Activated CD4-positive, CD25-positive, alpha-beta regulatory T cell treated with anti-CD3 and anti-CD28 coated beads, Interleukin-2, amount 50 U/mL, for 16 hours (primary cell): ENCODE measurements around the gene FOXK1.

Experiments
- DNase-seq: peaks from one replicate; pipeline ENCODE4 v3.0.0-alpha.2; 2020; ENCODE audit warnings: low read depth, low spot score

The FOXK1 gene

DNA sequence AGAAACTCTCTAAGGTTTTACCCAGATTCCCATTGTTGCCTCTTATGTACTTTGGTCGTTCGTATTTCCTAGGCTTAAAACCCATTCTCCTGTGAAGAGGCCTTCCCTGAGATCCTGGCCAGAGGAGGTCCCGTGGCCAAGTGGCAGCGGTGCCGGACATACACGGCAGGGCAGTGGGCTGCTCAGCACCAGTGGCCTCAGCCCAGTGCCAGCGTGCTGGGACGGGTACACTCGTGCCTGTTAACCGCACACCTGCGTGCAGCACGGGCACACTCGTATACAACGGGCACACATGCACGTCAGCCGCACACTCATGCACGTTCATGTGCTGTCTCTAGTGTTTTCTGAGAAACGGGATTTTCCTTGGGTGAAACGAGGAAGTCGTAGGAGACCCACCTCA is 40.2 kb downstream of the FOXK1 start:
- no peak for DNase-seq

GRCh38 chr7:4722960-4723630 is 41.0 kb downstream of the FOXK1 start:
- no peak for DNase-seq

- DNase-seq = no peak
These were observed 42.5 kb downstream of the FOXK1 start for GRCh38 chr7:4724648-4725013.

DNA sequence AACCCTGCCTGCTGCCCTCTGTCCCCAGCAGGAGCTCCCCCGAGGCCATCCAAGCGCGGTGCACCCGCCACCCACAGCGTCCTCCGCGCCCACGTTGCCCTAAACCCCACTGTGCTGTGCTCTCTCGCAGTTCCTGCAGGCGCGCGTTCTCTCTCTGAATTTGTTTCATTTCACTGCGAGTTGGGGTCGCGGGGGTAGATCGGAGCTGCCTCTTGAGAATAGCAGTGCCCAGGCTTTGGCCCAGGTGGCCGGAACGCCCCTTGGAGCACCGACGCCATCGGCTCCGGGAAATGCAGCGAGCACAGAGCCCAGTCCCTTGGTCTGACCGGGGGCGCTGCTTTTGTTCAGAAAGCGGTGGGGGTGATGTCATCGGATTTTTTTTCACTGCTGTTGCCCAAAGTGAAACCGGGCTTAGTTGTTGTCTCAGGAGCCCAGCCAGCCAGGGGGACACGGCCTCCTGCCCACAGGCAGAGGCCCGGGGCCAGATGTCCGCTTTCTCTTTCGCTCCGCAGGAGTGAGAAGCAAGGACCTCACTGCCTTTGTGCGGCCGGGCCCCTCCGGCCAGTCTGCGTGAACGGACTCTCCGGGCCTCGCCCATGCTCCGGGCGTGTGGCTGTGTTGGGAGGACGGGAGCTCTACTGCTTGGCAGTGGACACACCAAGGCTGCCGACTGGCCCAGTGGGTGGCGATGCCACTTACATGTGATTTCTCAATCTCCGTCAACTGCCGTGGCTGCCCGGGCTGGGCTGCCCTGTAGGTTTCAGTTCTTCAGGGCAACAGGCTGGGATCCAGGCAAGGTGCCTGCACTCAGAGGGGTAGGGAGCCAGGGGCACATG is 43.1 kb downstream of the FOXK1 start:
- DNase-seq = no peak

GRCh38 chr7:4725850-4726450 is 43.9 kb downstream of the FOXK1 start:
- DNase-seq = no peak

DNA sequence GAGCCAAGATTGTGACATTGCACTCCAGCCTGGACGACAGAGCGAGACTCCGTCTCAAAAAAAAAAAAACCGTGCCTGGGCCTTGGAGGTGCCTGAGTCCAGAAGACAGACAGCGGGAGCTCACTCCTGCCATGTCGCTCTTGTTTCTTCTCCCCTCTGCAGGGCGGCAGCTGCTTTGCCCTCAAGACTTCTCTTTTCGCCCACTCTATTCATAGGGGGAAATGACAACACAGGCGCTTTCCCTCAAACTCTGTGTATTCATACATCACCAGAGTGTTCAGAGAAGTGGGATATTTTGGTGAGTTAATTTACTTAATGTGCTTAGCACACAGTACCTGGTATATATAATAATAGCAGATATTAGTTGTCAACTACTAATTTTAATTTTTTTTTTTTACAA is 44.5 kb downstream of the FOXK1 start:
- DNase-seq = no peak

- DNase-seq = no peak
These were observed 46.0 kb downstream of the FOXK1 start for GRCh38 chr7:4727914-4728705.

GRCh38 chr7:4729266-4729665 is 47.2 kb downstream of the FOXK1 start:
- no peak for DNase-seq

DNA sequence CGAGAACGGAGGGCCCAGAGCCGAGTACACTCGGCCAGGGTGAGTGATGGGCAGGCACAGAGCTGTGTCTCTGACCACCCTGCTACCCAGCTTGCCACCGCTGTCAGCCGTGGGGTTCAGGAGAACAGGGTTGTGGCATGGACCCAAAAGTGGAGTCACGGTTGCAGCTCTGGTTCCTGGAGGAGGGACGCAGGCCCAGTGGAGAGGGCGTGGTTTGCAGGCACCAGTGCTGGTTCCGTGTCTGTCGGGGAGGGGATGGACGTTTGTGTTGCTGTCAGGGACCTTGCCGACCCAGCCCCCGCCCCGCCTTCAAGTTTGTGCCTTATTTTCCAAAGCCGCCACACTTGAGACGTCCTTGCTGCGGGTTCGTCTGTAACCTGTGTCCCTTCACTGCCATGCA is 48.2 kb downstream of the FOXK1 start:
- DNase-seq = no peak

- DNase-seq = no peak
These were observed 48.9 kb downstream of the FOXK1 start for GRCh38 chr7:4730971-4731370.

DNA sequence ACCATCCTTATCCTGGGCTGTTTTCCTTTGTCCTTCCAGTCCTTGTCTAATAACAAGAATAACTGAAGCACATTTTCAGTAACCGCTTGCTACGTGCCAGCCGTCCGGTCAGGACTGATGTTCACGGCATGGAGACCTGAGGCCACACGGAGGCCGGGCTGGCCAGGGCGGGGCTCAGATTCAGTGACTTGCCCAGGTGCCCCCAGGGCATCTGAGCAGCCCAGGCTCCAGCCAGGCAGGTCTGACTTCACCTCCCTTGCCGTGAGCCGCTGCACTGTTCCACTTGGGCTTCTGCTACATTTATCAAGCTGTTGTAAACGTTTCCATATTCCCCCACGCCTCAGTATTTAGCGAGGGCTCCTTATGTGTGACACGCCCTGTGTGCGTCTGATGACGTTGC is 49.7 kb downstream of the FOXK1 start:
- DNase-seq = no peak

GRCh38 chr7:4733936-4734528 is 51.9 kb downstream of the FOXK1 start:
- no peak for DNase-seq

GRCh38 chr7:4734587-4735345 is 52.7 kb downstream of the FOXK1 start:
- no peak for DNase-seq

GRCh38 chr7:4737300-4737699 is 55.2 kb downstream of the FOXK1 start:
- no peak for DNase-seq

- DNase-seq = no peak
These were observed 56.8 kb downstream of the FOXK1 start for GRCh38 chr7:4738711-4739527.

GRCh38 chr7:4739528-4739992 is 57.5 kb downstream of the FOXK1 start:
- no peak for DNase-seq

DNA sequence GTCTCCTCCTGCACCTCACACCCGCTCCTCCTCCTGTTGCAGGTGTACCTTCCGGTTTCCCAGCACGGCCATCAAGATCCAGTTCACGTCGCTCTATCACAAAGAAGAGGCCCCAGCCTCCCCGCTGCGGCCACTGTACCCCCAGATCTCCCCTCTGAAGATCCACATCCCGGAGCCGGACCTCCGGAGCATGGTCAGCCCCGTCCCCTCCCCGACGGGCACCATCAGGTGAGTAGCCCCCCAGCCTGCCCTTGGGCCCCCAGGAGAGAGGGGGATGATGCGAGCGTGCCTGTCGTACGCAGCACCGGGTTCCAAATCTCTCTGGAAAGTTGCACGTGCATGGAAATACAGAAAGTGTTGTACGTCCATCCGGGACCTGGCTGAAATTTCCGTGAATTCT is 58.7 kb downstream of the FOXK1 start:
- no peak for DNase-seq

GRCh38 chr7:4742051-4742573 is 60.0 kb downstream of the FOXK1 start:
- no peak for DNase-seq

GRCh38 chr7:4742852-4743251 is 60.8 kb downstream of the FOXK1 start:
- DNase-seq = no peak
